Transverse colon (tissue), 4 donors: ENCODE results near the gene ABCC11. TPM values are rescaled to one million over a fixed set of nuclear protein-coding genes. Genes with fewer than 3 reads are reported as not detected.
A peak's percentile ranks its signal among the peaks of the same experiment; 100 is the strongest.

ENCODE experiments used
- DNase-seq: peaks from one replicate; pipeline ENCODE4 v3.0.0-alpha.2; 2019
- H3K27ac ChIP-seq, 4 donors: fragments of 200-600 bp; sonication (generic); 2 replicates each; pipeline ENCODE4 v1.5.1; 2016 to 2018; ENCODE audit warnings: inconsistent platforms in 4 of 4
- H3K27me3 ChIP-seq: fragments of 200-600 bp; sonication (generic); 2 replicates; pipeline ENCODE4 v1.5.1; 2017; ENCODE audit warnings: inconsistent platforms
- H3K36me3 ChIP-seq, 4 donors: fragments of 200-600 bp; sonication (generic); 2 replicates each; pipeline ENCODE4 v1.5.1; 2017 to 2019; ENCODE audit warnings: inconsistent platforms in 4 of 4
- H3K4me1 ChIP-seq, 4 donors: fragments of 200-600 bp; sonication (generic); 2 replicates each; pipeline ENCODE4 v1.5.1; 2017 to 2020; ENCODE audit warnings: inconsistent platforms in 4 of 4
- H3K4me3 ChIP-seq, 4 donors: fragments of 200-600 bp; sonication (generic); 1 replicate in 1 of 4; 2 replicates in 3 of 4; pipeline versions ENCODE4 v1.5.1 to v1.6.1; 2017 to 2019; ENCODE audit warnings: inconsistent platforms in 4 of 4
- H3K9me3 ChIP-seq, 2 donors: fragments of 200-600 bp; sonication (generic); 2 replicates each; pipeline ENCODE4 v1.5.1; 2017 to 2019; ENCODE audit warnings: inconsistent platforms in 2 of 2
- CTCF ChIP-seq, 5 experiments: fragments of 200-600 bp in 3 of 5; fragments of 450-650 bp in 2 of 5; sonication (generic) in 3 of 5; IDR thresholded peaks; 1 replicate in 2 of 5; 2 replicates in 3 of 5; pipeline ENCODE4 v1.5.1; 2016 to 2017; ENCODE audit warnings: antibody characterized with exemption in 5 of 5, inconsistent platforms in 3 of 5, mild to moderate bottlenecking in 2 of 5, moderate library complexity in 1 of 5
- EP300 ChIP-seq: sonication (generic); formaldehyde crosslinking; IDR thresholded peaks from one replicate; pipeline ENCODE4 v1.6.1; 2017; ENCODE audit warnings: antibody characterized with exemption, low read depth
- POLR2A ChIP-seq: fragments of 450-650 bp; IDR thresholded peaks from one replicate; pipeline ENCODE4 v1.6.1; 2016; ENCODE audit warnings: antibody characterized with exemption, mild to moderate bottlenecking, moderate library complexity
- POLR2AphosphoS5 ChIP-seq, 3 donors: sonication (generic); formaldehyde crosslinking; IDR thresholded peaks; one replicate each; pipeline ENCODE4 v1.6.1; 2016; ENCODE audit warnings: antibody characterized with exemption in 3 of 3
- WGBS, 2 donors: methylation state at CpG; one replicate each; pipeline ENCODE4 v1.1.5; 2018; ENCODE audit warnings: low coverage in 1 of 2; 5-methylcytosine and 5-hydroxymethylcytosine counted together
- in situ Hi-C, 4 donors: fragments of 200-750 bp; cut with MboI; loops; one replicate each; pipeline versions ENCODE4 v1.15.0 to v1.15.1; 2017; ENCODE audit warnings: low sequenced_read_pairs in 3 of 4, low pct_ligation_motif_present in 1 of 4, low pct_unique_long_range_greater_than_20kb in 1 of 4
- intact Hi-C: fragments of 100-400 bp; cut with DNase I; formaldehyde crosslinking; loops from one replicate; pipeline ENCODE4 v1.15.1; 2023; ENCODE audit warnings: low total_unique reads
- total RNA-seq, 4 donors: library from RNA; depleted of rRNA; stranded (reverse); fragments of >200 nt; gene quantifications; one replicate each; pipeline ENCODE4 v1.1.0, GENCODE V29; 2016

The ABCC11 gene
- total RNA-seq, 4 donors from 2014 or later: 0.16 to 10.7 (median 0.27) TPM; not detected in 1

- H3K9me3 ChIP-seq: no peaks in the 10 kb centered on the region
- no peak overlapping the region for H3K27ac ChIP-seq
- H3K4me3 ChIP-seq: no peak overlapping the region
- intact Hi-C loops (no loop called here), in situ Hi-C loops (loop anchor here in 1 of 4 donors (25.0 kb wide), 1 partner anchor 433 kb away; no protein-coding TSS in a partner anchor)
- TF ChIP-seq EP300 (no peak), POLR2AphosphoS5 (IDR thresholded peaks at IDR 0.05) (no peak), POLR2A (no peak), CTCF (IDR thresholded peaks at IDR 0.05) (no peak)
- DNase-seq: no peak
- H3K4me1 ChIP-seq: peaks cover 0 to 3% (median 0%) of the 10 kb centered on the region in 4 donors
- 76 to 82% methylated on average over 5 to 6 of the region's 6 CpGs for WGBS, 2 donors
- H3K36me3 ChIP-seq: no peaks in the 10 kb centered on the region
- H3K27me3 ChIP-seq: peaks cover 4% of the 10 kb centered on the region
These were observed 42.6 kb downstream of the ABCC11 start for GRCh38 chr16:48204825-48205151.

GRCh38 chr16:48203974-48204824, 43.1 kb downstream of the ABCC11 start:
- intact Hi-C loops: no loop called here
- in situ Hi-C loops: loop anchor here in 1 of 4 donors (25.0 kb wide), 1 partner anchor 433 kb away; no protein-coding TSS in a partner anchor
- no peak overlapping the region for H3K27ac ChIP-seq

DNA sequence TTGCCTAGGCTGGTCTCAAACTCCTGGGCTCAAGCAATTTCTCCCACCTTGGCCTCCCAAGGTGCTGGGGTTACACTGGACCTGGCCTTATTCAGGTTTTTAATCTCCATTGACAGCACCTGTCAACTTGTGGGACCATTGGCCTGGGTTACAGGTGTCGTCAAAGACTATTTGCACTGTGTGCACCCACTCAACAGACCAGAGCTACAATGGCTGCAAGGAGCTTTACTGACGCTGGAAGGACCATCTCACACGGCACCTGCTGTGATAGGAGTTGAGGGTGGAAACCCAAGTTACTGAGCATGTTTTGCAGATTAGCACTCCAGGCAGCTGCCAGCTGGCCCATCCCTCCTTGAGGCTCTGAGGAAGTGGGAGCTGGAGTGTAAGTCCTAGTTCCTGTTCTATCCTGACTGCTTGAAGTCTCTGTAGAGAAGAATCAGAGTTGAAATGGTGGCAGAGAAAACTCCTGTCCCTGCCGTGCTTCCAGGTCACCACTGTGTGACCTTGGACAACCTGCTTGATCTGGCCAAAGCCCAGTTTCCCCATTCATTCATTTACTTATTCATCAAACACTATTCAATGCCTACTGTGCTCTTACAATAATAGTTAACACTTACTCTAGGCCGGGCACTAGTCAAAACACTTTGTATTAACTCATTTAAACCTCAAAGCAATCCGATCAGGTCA, 45.7 kb downstream of the ABCC11 start:
- H3K4me1 ChIP-seq: peaks cover 0 to 3% (median 0%) of the 10 kb centered on the region in 4 donors
- no peak overlapping the region for H3K4me3 ChIP-seq
- no peaks in the 10 kb centered on the region for H3K9me3 ChIP-seq
- in situ Hi-C loops (loop anchor here in 1 of 4 donors (25.0 kb wide), 1 partner anchor 436 kb away; no protein-coding TSS in a partner anchor), intact Hi-C loops (no loop called here)
- no peaks in the 10 kb centered on the region for H3K27me3 ChIP-seq
- no peak overlapping the region for H3K27ac ChIP-seq
- TF ChIP-seq POLR2AphosphoS5 (IDR thresholded peaks at IDR 0.05): no peak
- no peak for TF ChIP-seq EP300
- no peak for TF ChIP-seq CTCF (IDR thresholded peaks at IDR 0.05)
- TF ChIP-seq POLR2A: no peak
- WGBS, 2 donors: 78 to 100% methylated on average over 1 to 6 of the region's 6 CpGs
- no peaks in the 10 kb centered on the region for H3K36me3 ChIP-seq
- DNase-seq: no peak

More at GRCh38 chr16:48203974-48204824, 43.1 kb downstream of the ABCC11 start:
- peaks cover 0 to 3% (median 0%) of the 10 kb centered on the region in 4 donors for H3K4me1 ChIP-seq
- TF ChIP-seq EP300: no peak
- no peak for TF ChIP-seq POLR2A
- no peak for TF ChIP-seq CTCF (IDR thresholded peaks at IDR 0.05)
- TF ChIP-seq POLR2AphosphoS5 (IDR thresholded peaks at IDR 0.05): no peak
- H3K9me3 ChIP-seq: no peaks in the 10 kb centered on the region
- H3K36me3 ChIP-seq: no peaks in the 10 kb centered on the region
- H3K27me3 ChIP-seq: peaks cover 4% of the 10 kb centered on the region
- 81 to 89% methylated on average over 6 to 8 of the region's 8 CpGs for WGBS, 2 donors
- no peak overlapping the region for H3K4me3 ChIP-seq
- DNase-seq: peak; percentile 30

DNA sequence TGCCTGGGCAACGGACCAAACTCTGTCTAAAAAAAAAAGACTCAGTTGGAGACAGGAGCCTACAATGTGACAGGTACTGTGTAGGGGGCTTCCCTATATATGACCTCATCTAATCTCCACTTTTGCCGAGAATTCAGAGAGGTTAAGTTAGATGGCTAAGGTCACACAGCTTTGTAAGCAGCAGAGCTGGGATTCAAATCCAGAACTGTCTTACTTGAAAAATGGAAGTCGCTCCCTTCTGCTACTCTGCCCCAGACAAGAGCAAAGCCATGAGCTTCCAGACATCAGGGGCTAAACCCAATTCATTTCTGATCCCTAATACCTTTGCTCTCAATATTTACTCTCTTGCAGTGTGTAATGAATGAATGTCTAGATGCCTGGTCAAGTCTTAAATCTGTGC, 50.0 kb downstream of the ABCC11 start:
- no peak overlapping the region for H3K27ac ChIP-seq
- no peak for TF ChIP-seq CTCF (IDR thresholded peaks at IDR 0.05)
- TF ChIP-seq POLR2A: no peak
- TF ChIP-seq EP300: no peak
- no peak for TF ChIP-seq POLR2AphosphoS5 (IDR thresholded peaks at IDR 0.05)
- 83 to 84% methylated on average over 1 to 3 of the region's 3 CpGs for WGBS, 2 donors
- in situ Hi-C loops: no loop called here
- H3K36me3 ChIP-seq: no peaks in the 10 kb centered on the region
- intact Hi-C loops: no loop called here
- DNase-seq: no peak
- H3K27me3 ChIP-seq: no peaks in the 10 kb centered on the region
- no peaks in the 10 kb centered on the region for H3K4me1 ChIP-seq
- H3K4me3 ChIP-seq: no peak overlapping the region
- H3K9me3 ChIP-seq: no peaks in the 10 kb centered on the region
